Hepatocyte (in vitro differentiated cells): ENCODE data around the gene LONP1.

Source experiments
- EZH2phosphoT487 ChIP-seq: fragments of 200-600 bp; sonication (generic); IDR thresholded peaks from one replicate; pipeline ENCODE4 v1.6.1; 2018; ENCODE audit warnings: antibody characterized with exemption, mild to moderate bottlenecking, low read depth, moderate library complexity; ENCODE audit not compliant: unreplicated experiment, severe bottlenecking
- TF ChIP-seq, protein P1 (sequence below): fragments of 200-600 bp; sonication (generic); IDR thresholded peaks from 2 replicates; pipeline ENCODE4 v1.5.1; 2016; ENCODE audit warnings: antibody characterized with exemption, mild to moderate bottlenecking; ENCODE audit not compliant: poor library complexity

DNA sequence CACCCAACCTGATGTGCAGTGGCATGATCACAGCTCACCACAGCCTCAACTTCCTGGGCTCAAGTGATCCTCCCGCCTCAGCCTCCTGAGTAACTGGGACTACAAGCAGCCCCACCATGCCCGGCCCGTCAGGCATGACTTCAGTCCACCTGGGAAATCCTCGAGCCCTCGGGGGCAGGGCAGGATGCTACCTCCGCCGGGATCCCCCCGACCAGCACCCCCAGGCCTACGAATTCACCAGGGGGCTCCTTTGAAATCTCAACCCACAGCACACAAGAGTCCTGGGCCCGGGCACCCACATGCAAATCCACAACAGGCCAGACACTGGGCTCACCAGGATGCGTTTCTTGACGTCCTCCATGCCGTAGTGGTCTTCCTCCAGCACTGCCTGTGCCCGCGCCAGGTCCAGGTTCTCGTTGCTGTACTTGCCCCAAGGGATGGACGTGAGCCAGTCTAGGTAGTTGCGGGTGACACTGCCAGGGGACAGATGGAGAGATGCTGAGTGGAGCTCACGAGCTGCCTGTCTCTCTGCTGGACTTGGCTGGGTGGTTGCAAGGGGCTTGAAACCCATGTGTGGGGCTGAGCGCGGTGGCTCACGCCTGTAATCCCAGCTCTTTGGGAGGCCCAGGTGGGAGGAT, 19.4 kb downstream of the LONP1 start:
- TF ChIP-seq, protein P1, sequence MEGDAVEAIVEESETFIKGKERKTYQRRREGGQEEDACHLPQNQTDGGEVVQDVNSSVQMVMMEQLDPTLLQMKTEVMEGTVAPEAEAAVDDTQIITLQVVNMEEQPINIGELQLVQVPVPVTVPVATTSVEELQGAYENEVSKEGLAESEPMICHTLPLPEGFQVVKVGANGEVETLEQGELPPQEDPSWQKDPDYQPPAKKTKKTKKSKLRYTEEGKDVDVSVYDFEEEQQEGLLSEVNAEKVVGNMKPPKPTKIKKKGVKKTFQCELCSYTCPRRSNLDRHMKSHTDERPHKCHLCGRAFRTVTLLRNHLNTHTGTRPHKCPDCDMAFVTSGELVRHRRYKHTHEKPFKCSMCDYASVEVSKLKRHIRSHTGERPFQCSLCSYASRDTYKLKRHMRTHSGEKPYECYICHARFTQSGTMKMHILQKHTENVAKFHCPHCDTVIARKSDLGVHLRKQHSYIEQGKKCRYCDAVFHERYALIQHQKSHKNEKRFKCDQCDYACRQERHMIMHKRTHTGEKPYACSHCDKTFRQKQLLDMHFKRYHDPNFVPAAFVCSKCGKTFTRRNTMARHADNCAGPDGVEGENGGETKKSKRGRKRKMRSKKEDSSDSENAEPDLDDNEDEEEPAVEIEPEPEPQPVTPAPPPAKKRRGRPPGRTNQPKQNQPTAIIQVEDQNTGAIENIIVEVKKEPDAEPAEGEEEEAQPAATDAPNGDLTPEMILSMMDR, result no peak
- TF ChIP-seq EZH2phosphoT487, result no peak
